GM18868 (cell line): ENCODE data around the gene APOBEC4.

ENCODE experiments used
- ATAC-seq: cut with Tn5 transposase; IDR thresholded peaks from one replicate; pipeline ENCODE4 v1.9.1; 2021; ENCODE audit warnings: mild to moderate bottlenecking, moderate library complexity; ENCODE audit not compliant: unreplicated experiment

APOBEC4 gene

GRCh38 chr1:183607322-183607980, 45.7 kb downstream of the APOBEC4 start:
- peak; percentile 33 for ATAC-seq

- no peak for ATAC-seq
Measured at GRCh38 chr1:183605904-183606303, 47.2 kb downstream of the APOBEC4 start.

GRCh38 chr1:183604815-183605214, 48.3 kb downstream of the APOBEC4 start:
- no peak for ATAC-seq

GRCh38 chr1:183604038-183604808, 48.9 kb downstream of the APOBEC4 start:
- peak; percentile 33 for ATAC-seq

- ATAC-seq: no peak
Measured at GRCh38 chr1:183602510-183602909, 50.6 kb downstream of the APOBEC4 start.

- no peak for ATAC-seq
Measured at GRCh38 chr1:183600634-183601033, 52.5 kb downstream of the APOBEC4 start.

GRCh38 chr1:183600136-183600535, 53.0 kb downstream of the APOBEC4 start:
- no peak for ATAC-seq

- peak; percentile 64 for ATAC-seq
Measured at GRCh38 chr1:183598386-183598785, 54.7 kb downstream of the APOBEC4 start.

GRCh38 chr1:183597656-183598347, 55.3 kb downstream of the APOBEC4 start:
- no peak for ATAC-seq

GRCh38 chr1:183596500-183596899, 56.6 kb downstream of the APOBEC4 start:
- ATAC-seq: no peak
